Islet of Langerhans (tissue), 1 donor: ENCODE data around the gene CIC.
"Not testable (repeated sequence)": the region's sequence is repeated elsewhere in the genome, so short reads cannot be mapped to it uniquely, and the experiment has no call there.

Source experiments
- FAIRE-seq: peaks from one replicate; lab custom pipeline; 2011; peaks lifted over from hg19 to GRCh38; lab: Jason Lieb, UNC

Gene CIC

GRCh38 chr19:42255766-42256745 is 13.0 kb upstream of the CIC start:
- FAIRE-seq = no peak

- FAIRE-seq = not testable (repeated sequence)
Observed at GRCh38 chr19:42257842-42258241, 11.2 kb upstream of the CIC start.

DNA sequence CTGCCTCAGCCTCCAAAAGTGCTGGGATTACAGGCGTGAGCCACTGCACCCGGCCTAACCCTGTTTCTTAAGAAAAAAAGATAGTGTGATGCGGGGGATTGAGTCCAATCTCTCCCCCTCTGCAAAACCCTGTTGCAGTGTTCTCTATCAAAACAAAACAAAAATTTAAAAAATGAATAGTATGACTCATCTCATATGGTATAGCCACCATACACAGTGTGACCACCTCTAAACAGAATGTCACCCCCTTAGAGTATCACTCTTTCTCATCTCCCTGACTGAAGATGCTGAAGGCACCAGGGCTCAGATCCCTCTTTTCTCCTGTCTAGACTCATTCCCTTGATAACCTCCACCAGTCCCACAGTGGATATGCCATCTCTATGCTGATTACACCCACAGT is 7.3 kb upstream of the CIC start:
- no peak for FAIRE-seq

DNA sequence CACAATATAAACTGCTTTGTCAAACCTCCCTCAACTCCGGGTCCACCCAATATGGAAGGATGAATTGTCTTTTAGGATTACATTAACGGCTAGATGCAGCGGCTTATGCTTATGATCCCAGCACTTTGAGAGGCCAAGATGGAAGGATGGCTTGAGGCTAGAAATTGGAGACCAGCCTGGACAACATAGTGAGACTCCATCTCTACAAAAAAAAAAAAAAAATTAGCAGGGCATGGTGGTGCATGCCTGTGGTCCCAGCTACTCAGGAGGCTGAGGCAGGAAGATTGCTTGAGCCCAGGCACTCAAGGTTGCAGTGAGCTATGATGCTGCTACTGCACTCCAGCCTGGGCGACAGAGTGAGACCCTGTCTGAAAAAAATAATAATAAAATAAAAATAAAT is 2.9 kb upstream of the CIC start:
- not testable (repeated sequence) for FAIRE-seq

GRCh38 chr19:42266928-42267603 is 2.0 kb upstream of the CIC start:
- not testable (repeated sequence) for FAIRE-seq

DNA sequence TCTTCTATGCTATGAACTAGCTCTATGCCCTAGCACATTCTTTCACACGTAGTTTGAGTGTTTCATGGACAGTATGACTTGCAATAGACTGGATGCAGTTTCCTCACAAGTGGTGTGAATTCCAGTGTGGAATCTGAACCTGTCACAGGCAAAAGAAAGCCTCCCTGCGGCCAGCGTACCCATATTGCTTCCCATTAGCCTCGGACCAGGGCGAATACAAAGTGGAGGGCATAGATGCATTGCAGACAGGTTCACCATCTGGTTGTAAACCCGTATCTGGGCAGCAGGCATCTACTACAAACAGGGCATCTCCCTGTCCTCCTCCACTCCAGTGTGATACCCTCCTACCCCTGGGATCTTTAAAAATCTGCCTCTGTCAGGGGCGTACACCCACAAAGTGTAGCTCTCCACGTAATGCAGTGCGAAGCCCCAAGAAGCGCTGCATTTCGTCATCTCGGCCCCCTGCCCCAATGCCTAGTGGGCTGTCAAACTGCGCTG is 1.4 kb upstream of the CIC start:
- no peak for FAIRE-seq

DNA sequence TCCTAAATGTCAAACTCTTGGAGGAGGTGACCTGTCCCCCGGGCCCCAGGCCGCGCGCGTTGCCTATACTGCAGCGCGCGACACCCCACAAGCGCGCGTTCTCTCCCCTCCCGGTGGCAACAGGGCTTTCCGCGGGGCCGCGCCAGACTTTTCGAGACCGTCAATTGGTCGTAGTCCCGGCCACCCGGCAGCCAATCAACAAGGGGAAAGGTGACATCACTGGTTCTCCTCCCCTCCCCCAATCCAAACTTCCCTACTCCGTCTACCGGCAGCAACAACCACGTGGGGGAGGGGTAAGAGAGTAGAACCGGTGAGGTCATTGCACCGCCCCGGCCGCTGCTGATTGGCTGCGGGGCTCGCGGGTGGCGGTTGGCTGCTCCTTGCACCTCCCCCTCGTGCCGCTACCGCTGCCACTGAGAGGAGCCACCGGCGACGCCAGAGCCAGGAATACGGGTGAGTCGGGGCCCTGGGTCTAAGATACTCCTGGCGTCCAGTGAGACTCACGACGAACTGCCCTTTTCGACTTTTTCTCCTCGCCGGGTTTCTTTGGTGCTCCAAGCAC is 829 bp upstream of the CIC start:
- peak; percentile 69 for FAIRE-seq

- FAIRE-seq = no peak
Observed at GRCh38 chr19:42269478-42270345, 660 bp downstream of the CIC start.

- no peak for FAIRE-seq
Observed at GRCh38 chr19:42270346-42271044, 1.4 kb downstream of the CIC start.

GRCh38 chr19:42271045-42271419 is 2.0 kb downstream of the CIC start:
- FAIRE-seq = no peak

GRCh38 chr19:42271861-42272534 is 2.9 kb downstream of the CIC start:
- no peak for FAIRE-seq

GRCh38 chr19:42272535-42272897 is 3.5 kb downstream of the CIC start:
- FAIRE-seq = no peak

GRCh38 chr19:42272989-42273406 is 3.9 kb downstream of the CIC start:
- FAIRE-seq = no peak

GRCh38 chr19:42273407-42274064 is 4.5 kb downstream of the CIC start:
- no peak for FAIRE-seq

- no peak for FAIRE-seq
Observed at GRCh38 chr19:42274065-42274682, 5.1 kb downstream of the CIC start.

DNA sequence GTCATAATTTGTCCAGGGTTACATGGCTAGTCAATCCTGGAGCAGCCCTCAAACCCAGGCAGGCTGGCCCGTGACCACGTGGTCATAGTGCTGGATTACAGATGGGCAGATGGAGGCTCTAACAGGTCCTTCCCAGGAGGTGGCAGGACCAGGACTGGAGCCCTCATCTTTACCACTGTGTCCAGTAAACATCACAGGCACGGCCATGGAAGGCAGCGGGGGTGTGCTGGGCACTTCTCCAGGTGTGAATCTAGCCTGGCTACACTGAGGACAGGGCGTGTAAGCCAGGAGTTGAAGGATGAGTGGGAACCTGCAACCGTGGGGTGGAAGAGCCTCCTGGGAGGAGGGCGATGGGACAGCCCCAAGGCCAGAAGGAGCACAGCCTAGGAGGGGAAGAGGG is 6.1 kb downstream of the CIC start:
- no peak for FAIRE-seq

GRCh38 chr19:42275517-42275916 is 6.5 kb downstream of the CIC start:
- FAIRE-seq = no peak

DNA sequence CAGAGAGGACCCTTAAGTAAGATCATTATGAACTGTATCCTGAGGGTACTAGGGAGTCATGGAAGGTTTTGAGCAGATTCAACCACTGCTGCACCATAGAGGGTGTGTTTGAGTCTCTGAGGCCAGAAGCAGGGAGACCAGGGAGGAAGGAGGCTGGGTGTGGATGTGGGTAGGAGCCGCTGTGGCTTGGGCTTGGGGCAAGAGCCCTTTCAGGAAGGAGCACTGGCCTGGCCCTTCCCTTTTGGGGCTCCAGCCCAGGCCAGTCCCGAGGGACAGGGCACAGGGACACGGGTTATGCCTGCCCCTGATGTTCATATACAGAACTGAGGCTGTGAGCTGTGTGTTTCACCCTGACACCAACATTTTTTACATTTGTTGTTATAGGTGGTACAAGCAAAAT is 7.2 kb downstream of the CIC start:
- no peak for FAIRE-seq

GRCh38 chr19:42276821-42277220 is 7.8 kb downstream of the CIC start:
- FAIRE-seq = no peak
